Parathyroid adenoma (tissue), 2 donors: ENCODE results near the gene ZNF45.

Experiments used
- H2AFZ ChIP-seq: fragments of 300-600 bp; sonication (generic); one replicate; pipeline ENCODE4 v1.7.0; 2017; ENCODE audit warnings: antibody characterized with exemption, mild to moderate bottlenecking
- H3K27ac ChIP-seq: fragments of 300-600 bp; sonication (generic); one replicate; pipeline ENCODE4 v1.7.0; 2017
- H3K27me3 ChIP-seq: fragments of 300-600 bp; sonication (generic); one replicate; pipeline ENCODE4 v1.7.0; 2017; ENCODE audit warnings: low read length; ENCODE audit not compliant: control insufficient read depth, insufficient read depth
- H3K36me3 ChIP-seq: fragments of 300-600 bp; sonication (generic); one replicate; pipeline ENCODE4 v1.7.0; 2017; ENCODE audit warnings: low read length; ENCODE audit not compliant: control insufficient read depth, insufficient read depth
- H3K4me1 ChIP-seq: fragments of 300-600 bp; sonication (generic); one replicate; pipeline ENCODE4 v1.7.0; 2017; ENCODE audit warnings: control low read depth
- H3K4me2 ChIP-seq: fragments of 300-600 bp; sonication (generic); one replicate; pipeline ENCODE4 v1.7.0; 2017; ENCODE audit warnings: low read length
- H3K4me3 ChIP-seq: fragments of 300-600 bp; sonication (generic); one replicate; pipeline ENCODE4 v1.7.0; 2017; ENCODE audit warnings: low read depth, low read length
- H3K79me2 ChIP-seq: fragments of 300-600 bp; sonication (generic); one replicate; pipeline ENCODE4 v1.7.0; 2017; ENCODE audit warnings: control low read depth
- H3K9ac ChIP-seq: fragments of 300-600 bp; sonication (generic); one replicate; pipeline ENCODE4 v1.7.0; 2017; ENCODE audit warnings: mild to moderate bottlenecking
- H3K9me3 ChIP-seq: fragments of 300-600 bp; sonication (generic); one replicate; pipeline ENCODE4 v1.7.0; 2017; ENCODE audit warnings: low read length; ENCODE audit not compliant: control insufficient read depth
- CTCF ChIP-seq: fragments of 300-600 bp; sonication (generic); IDR thresholded peaks from one replicate; pipeline ENCODE4 v1.7.0; 2017; ENCODE audit warnings: antibody characterized with exemption, mild to moderate bottlenecking
- donor health status: primary hyperparathyroidism.

Gene ZNF45

GRCh38 chr19:43976732-43977131 is 41.6 kb upstream of the ZNF45 start:
- no peak for TF ChIP-seq CTCF
- Histone ChIP-seq H3K27me3 (no peaks in the 10 kb centered on the region), H3K4me2 (no peak overlapping the region), H3K9ac (no peak overlapping the region), H3K79me2 (no peaks in the 10 kb centered on the region), H2AFZ (no peak overlapping the region), H3K9me3 (peaks cover 3% of the 10 kb centered on the region), H3K27ac (no peak overlapping the region), H3K36me3 (peaks cover 4% of the 10 kb centered on the region), H3K4me1 (no peaks in the 10 kb centered on the region), H3K4me3 (no peak overlapping the region)

- Histone ChIP-seq H3K9ac (no peak overlapping the region), H3K9me3 (peaks cover 30% of the 10 kb centered on the region), H3K27ac (no peak overlapping the region), H2AFZ (no peak overlapping the region), H3K4me3 (no peak overlapping the region), H3K4me2 (no peak overlapping the region), H3K79me2 (no peaks in the 10 kb centered on the region), H3K36me3 (peaks cover 36% of the 10 kb centered on the region), H3K27me3 (no peaks in the 10 kb centered on the region), H3K4me1 (no peaks in the 10 kb centered on the region)
- TF ChIP-seq CTCF: no peak
Observed at GRCh38 chr19:43966079-43966694, 31.1 kb upstream of the ZNF45 start.

DNA sequence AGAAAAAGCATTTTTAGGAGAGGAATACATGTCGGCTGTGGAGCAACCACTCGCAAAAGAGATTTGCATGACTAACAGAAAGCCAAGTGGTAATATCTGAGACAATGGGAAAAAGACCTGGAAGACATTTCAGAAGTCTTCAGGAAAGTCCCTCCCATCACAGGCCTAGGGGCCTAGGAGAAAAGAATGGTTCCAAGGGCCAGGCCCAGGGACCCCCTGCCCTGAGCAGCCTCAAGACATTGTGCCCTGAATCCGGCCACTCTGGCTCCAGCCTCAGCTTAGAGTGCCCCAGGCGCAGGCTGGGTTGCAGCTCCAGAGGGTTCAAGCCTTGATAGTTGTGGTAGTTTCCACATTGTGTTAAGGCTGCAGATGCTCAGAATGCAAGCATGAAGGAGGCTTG is 25.3 kb upstream of the ZNF45 start:
- TF ChIP-seq CTCF: no peak
- no peaks in the 10 kb centered on the region for H3K4me1 ChIP-seq
- H3K79me2 ChIP-seq: no peaks in the 10 kb centered on the region
- peaks cover 10% of the 10 kb centered on the region for H3K36me3 ChIP-seq
- no peak overlapping the region for H3K4me2 ChIP-seq
- H3K9me3 ChIP-seq: peaks cover 12% of the 10 kb centered on the region
- H2AFZ ChIP-seq: no peak overlapping the region
- no peak overlapping the region for H3K27ac ChIP-seq
- H3K4me3 ChIP-seq: no peak overlapping the region
- no peaks in the 10 kb centered on the region for H3K27me3 ChIP-seq
- H3K9ac ChIP-seq: no peak overlapping the region

GRCh38 chr19:43957891-43958290 is 22.8 kb upstream of the ZNF45 start:
- no peak for TF ChIP-seq CTCF
- H3K27me3 ChIP-seq: no peaks in the 10 kb centered on the region
- H3K9me3 ChIP-seq: peaks cover 6% of the 10 kb centered on the region
- H3K4me2 ChIP-seq: no peak overlapping the region
- no peak overlapping the region for H2AFZ ChIP-seq
- H3K36me3 ChIP-seq: no peaks in the 10 kb centered on the region
- no peak overlapping the region for H3K27ac ChIP-seq
- H3K79me2 ChIP-seq: no peaks in the 10 kb centered on the region
- no peak overlapping the region for H3K4me3 ChIP-seq
- H3K4me1 ChIP-seq: no peaks in the 10 kb centered on the region
- no peak overlapping the region for H3K9ac ChIP-seq

DNA sequence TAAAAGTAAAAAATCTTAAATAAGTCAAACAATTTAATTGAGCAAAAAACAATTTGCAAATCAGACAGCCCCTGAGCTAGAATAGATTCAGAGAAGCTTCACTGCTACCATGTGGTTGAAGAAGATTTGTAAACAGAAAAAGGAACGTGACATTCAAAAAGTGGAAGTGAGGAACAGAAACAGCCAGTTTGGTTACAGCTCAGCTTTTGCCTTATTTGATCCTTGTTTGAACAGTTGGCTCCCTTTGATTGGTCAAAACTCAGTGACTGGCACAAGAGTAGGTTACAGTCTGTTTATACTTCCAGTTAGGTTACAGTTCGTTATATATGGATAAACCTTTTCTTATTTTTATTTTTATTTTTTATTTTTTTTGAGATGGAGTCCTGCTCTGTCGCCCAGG is 21.7 kb upstream of the ZNF45 start:
- H3K36me3 ChIP-seq: no peaks in the 10 kb centered on the region
- peaks cover 2% of the 10 kb centered on the region for H3K9me3 ChIP-seq
- no peak overlapping the region for H3K4me3 ChIP-seq

More for the DNA sequence above, 21.7 kb upstream of the ZNF45 start:
- no peak for TF ChIP-seq CTCF
- H3K27me3 ChIP-seq: no peaks in the 10 kb centered on the region
- no peak overlapping the region for H3K27ac ChIP-seq
- no peaks in the 10 kb centered on the region for H3K79me2 ChIP-seq
- no peak overlapping the region for H2AFZ ChIP-seq
- no peak overlapping the region for H3K9ac ChIP-seq
- no peaks in the 10 kb centered on the region for H3K4me1 ChIP-seq
- H3K4me2 ChIP-seq: no peak overlapping the region
